Measurements from ENCODE around the gene DNASE2.
"Not testable (repeated sequence)": the region's sequence is repeated elsewhere in the genome, so short reads cannot be mapped to it uniquely, and the experiment has no call there.

DNASE2 gene, protein sequence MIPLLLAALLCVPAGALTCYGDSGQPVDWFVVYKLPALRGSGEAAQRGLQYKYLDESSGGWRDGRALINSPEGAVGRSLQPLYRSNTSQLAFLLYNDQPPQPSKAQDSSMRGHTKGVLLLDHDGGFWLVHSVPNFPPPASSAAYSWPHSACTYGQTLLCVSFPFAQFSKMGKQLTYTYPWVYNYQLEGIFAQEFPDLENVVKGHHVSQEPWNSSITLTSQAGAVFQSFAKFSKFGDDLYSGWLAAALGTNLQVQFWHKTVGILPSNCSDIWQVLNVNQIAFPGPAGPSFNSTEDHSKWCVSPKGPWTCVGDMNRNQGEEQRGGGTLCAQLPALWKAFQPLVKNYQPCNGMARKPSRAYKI

GRCh38 chr19:12881172-12881808 is at the start of gene DNASE2:
Gene DNASE2 (minus strand): TSS chr19:12881449. CDS start chr19:12881375, 74 bp downstream.
- peak; percentile 82 for DNase-seq

- no peak for DNase-seq
Measured at GRCh38 chr19:12930002-12930645, 48.9 kb upstream of the DNASE2 start.

- DNase-seq: no peak
Measured at GRCh38 chr19:12924621-12925310, 43.5 kb upstream of the DNASE2 start.

DNA sequence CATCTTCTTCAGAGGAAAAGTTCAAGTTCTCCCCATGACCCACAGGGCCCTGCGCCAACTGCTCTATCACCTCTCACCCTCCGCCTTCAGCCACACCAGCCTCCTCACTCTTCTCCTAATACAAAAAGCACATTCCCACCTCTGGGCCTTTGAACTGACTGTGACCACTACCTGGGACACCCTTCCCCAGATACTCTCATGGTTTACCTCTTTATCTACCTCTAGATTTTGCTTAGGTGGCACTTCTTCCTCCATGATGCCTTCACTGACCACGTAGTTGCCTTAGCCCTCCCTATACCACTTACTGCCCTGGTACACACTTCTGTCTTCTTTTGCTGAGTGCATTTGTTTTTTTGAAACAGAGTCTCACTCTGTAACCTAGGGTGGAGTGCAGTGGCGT is 41.7 kb upstream of the DNASE2 start:
- DNase-seq: no peak

DNA sequence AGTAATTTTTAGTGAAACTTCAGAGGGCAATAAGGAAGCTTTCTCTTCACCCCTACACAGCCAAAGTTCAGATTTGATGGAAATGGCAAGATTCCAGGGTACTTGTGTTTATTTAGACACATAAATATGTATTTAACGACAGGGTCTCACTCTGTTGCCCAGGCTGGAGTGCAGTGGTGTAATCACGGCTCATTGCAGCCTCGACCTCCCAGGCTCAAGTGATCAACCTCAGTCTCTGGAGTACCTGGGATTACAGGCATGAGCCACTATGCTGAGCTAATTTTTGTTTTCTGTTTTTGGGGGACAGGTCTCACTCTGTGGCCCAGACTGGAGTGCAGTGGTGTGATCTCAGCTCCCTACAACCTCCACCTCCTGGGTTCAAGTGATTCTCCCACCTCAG is 39.8 kb upstream of the DNASE2 start:
- DNase-seq: no peak

GRCh38 chr19:12918253-12918652 is 37.0 kb upstream of the DNASE2 start:
- DNase-seq: no peak

DNA sequence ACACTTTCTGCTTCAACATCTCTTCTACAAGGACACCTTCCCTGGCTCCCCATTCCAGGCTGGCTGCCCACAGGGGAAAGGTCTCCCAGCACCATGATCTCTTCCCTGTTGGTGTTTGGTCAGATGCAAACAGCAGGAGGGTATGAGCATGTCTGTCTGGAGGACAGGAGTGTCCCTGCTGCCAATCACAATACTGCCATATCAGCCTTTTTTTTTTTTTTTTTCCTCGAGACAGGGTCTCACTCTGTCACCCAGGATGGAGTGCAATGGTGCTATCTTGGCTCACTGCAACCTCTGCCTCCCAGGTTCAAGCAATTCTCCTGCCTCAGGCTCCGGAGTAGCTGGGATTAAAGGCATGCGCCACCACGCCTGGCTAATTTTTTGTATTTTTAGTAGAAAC is 34.6 kb upstream of the DNASE2 start:
- not testable (repeated sequence) for DNase-seq

DNA sequence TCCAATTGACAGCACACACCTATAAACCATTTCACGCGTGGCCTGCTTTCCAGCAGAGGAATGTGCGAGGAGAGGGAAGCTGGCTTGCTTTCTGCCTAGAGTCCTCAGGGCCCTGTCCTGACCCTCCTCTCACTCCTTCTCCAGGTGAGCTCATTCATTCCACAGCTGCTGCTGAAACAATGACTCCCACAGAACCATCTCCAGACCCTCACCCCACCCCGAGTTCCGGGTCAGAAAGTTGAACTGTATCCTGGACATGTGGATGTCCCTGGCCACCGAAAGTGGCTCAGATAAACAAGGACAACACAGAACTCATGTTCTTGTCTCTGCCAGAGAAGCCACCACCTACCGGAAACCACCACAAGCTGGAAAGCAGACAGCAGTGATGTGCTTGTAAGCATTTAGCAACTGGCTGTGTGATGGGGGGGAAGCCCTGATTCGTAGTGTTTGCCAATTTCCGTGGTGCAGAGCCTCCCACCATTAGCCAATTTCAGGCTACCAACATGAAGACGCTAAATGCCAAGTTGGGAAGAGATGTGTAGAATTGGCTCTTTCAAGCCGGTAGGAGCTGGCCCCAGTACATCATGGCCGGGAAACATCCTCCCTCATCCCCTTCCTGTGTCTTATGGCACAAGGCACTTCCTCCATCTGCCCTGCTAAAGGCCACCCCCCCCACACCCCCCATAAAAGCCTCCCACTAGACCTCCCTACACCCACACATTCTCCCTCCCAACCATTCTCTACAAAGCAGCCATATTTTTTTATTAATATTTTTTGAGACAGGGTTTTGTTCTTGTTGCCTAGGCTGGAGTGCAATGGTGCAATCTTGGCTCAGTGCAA is 32.8 kb upstream of the DNASE2 start:
- no peak for DNase-seq

DNA sequence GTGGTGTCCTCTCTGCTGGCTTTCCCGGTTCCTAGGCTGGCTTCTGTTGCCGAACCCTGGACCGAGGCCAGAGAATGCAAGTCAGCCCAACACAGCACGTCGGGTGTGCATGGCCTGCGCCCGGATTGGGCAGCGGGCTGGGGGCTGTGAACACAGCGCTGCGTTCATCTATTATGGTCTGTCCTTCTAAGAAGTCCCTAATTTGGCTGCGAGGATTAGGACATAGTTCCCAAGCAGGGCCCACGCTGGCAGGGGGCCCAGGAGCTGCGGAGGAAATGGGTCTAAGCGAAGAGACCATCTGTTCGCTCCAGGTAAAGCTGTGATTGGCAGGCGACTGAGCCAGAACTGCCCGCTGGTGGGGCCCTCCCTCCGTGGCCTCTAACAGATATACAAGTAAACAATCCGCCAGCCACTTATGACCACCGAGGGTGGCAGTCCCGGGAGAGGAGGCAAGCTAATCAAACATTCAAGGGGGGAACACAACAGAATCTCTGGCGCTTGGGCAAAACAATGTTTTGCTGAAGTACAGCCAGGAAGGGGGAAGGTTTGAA is 31.8 kb upstream of the DNASE2 start:
- peak; percentile 1 for DNase-seq

DNA sequence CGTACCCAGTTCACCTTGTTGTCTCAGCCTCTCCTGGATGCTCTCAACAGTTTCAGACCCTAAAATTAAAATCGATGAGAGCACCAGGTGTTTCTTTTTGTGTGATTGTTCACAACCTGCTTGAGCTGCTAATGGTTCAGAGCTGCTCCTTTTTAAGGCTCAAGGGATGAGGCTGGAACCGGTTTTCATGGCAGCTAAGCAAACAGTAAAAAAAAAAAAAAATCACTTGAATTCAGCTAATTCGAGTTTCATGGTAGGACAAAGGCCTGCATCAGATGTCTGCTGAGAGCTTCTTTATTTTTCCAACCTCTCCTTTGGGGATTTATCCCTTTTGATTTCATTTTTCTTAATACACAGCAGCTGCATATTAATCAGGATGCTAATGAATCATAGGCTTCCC is 31.3 kb upstream of the DNASE2 start:
- DNase-seq: no peak

DNA sequence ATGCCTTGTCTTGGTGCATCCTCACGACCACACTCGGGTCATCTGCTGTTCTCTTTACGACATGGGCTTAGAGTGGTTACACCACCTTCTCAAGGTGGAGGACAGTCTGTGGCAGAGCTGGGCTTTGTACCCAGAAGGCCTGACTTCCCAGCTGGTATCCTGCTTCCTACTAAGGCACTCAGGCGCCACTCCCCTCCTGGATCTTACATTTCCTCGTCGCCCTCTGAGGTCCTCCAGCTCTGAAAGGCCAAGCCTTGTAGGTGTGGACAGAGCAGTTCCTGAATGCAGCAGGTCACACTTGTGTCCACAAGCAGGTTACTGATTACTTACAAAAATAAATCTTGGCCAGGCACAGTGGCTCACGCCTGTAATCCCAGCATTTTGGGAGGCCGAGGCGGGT is 25.9 kb upstream of the DNASE2 start:
- DNase-seq: no peak

DNA sequence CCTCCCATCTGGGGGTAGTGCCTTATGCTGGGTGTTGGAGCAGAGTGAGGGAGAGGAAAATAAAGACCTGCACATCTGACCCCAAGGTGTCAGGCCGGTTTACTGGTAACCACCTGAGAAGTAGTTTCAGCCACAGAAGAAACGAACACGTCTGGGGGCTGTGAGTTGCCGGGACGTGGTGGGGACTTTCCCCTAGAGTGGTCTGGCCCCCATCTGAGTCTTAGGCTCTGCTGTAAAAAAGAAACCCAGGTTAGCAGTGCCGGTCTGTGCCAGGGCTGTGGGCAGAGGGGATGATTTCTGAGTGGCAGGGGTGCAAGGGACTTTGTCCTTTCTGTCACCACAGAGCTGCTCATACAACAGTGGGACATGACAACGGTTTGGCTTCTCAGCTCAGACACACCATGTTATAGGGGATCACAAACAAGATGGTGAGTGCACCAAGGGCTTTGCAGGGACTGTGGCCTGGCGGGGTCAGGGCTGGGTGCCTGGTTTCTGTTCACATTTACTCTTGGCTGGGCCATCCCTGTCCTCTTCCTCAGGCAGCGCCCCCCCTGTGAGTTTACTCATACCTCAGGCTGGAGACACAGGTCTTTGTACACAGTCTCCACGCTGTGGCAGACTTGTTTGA is 18.8 kb upstream of the DNASE2 start:
- no peak for DNase-seq

DNA sequence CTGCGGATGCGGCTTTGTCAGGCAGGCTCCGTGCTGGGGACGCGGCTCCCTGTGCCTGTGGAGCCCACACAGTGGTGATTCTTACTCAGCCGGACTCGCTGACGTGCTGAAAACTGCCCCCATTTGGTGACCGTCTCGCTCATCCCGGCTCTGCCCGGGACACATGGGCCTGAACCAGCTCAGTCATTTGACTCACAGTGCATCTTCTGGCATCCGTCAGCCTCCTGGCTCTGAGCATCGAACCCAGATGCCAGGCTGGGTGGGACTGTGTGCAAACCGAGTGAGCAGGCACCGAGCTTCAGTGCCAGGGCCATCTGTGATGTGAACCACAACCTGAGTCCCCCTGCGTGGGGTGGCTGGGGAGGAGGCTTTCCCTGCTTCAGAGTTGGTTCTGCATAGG is 15.2 kb upstream of the DNASE2 start:
- DNase-seq: no peak

DNA sequence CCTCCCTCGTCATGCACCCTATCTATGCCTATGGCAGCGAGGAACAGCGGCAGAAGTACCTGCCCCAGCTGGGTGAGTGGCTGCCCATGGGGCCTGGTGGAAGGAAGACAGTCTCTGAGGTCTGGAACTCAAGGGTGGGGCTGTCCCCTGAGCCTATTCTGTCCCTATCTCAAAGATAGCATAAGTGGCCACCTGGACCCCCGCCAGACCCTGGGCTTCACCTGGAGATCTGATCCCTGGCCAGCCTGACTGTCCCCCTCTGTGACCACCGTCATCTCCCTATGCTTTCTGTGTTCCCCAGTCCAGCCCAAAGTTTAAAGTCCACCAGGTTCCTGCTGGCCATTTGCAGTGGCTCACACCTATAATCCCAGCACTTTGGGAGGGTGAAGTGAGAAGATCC is 12.3 kb upstream of the DNASE2 start:
- no peak for DNase-seq

GRCh38 chr19:12891553-12892021 is 10.3 kb upstream of the DNASE2 start:
- DNase-seq: no peak

DNA sequence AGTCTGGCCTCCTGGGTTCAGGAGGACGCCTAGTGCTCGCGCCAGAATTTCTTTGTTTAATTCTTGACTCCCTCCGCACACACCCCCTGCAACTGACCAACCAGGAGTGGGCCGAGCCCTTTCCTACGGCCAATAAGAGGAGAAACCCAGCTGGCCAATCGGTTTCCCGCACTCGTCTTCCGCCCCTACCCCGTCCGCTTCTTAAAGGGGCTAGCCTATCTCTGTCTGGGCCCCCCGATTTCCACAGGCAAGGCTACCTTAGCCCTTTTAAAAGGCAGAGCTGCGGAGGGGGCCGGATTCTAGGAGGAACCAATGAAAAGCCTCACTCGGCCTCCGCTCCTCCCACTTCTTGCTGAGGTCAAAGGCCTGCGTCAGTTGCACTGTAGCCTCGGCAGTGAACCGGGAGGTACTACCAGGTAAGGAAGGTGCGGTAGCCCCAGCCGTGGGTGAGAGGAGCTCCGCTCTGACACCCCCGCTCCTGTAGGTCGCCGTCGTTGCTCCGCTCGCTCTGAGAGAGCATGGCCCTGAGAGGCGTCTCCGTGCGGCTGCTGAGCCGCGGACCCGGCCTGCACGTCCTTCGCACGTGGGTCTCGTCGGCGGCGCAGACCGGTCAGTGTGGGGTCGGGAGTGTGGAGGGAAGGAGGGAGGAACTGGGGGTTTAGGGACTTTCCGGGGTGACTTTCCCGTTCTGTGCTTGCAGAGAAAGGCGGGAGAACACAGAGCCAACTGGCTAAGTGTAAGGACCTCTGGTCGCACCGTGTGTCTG is 9.7 kb upstream of the DNASE2 start, which contains the start of gene GCDH:
TSS of gene GCDH (plus strand) at position 374 of the 766 bp plus-strand sequence. CDS start at position 519, 145 bp downstream.
- peak; percentile 97 for DNase-seq

- DNase-seq: not testable (repeated sequence)
Measured at GRCh38 chr19:12890299-12890786, 9.1 kb upstream of the DNASE2 start.

DNA sequence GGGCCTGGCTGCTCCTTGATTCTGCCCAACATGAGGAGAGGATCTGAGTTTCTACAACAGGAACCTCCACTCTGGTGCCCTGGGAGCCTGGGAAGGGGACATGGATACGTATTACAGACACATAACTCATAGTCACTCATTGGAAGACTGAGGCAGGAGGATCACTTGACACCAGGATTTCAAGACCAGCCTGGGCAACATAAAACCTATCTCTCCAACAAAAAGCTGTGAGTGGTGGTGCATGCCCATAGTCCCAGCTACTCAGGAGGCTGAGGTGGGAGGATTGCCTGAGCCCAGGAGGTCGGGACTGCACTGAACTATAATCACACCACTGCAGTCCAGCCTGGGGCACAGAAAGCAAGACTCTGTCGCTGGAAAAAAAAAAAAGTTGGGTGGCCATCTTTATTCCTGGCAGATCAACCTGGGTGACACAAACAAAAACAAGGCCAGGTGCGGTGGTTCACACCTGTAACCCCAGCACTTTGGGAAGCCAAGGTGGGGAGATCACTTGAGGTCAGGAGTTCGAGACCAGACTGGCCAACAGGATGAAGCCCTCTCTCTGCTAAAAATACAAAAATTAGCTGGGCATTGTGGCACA is 6.9 kb upstream of the DNASE2 start:
- DNase-seq: no peak

DNA sequence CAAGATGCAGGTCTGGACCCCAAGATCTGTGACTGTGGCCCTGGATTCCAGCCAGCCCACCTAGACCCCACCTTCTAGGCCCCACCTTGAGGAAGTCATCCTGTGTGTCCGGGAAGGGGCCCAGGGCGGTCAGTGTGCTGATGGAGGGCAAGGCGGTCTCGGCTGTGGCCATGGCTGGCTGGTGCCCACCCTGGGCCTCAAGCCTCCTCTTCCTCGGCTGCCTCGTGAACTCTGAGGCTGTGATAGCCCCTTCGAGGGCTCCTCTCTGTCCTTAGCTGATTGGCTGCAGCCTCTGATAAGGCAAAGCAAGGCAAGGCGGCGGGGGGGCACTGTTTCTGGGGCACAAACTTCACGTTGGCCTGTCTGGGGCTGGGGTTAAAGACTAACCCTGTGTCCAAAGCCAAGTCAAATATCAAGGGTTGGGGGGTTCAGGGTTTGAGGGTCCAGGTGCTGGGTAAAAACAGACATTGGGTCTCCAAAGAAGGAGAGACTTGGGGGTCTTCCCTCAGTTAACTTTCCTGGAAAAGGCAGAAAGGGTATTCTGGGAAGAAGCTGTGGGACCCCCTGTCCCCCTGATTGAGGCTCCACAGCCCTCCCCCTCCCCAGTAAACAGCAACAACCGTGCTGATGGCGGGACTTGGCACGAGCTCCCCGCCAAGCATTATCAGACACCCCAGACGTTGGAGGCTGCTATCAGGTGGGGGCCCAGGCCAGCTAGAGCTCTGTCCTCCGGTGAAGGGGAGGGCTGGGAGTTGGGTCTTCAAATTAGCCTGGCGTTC is 5.9 kb upstream of the DNASE2 start, which contains the start of gene KLF1:
TSS of gene KLF1 (minus strand) at position 233 of the 779 bp plus-strand sequence. CDS start at position 172, 61 bp downstream.
- DNase-seq: no peak

All from NCI-H526 treated with DMSO at 0.1 percent for 48 hours (cell line).